ENCODE data around the gene ETNK2.

The ETNK2 gene

DNA sequence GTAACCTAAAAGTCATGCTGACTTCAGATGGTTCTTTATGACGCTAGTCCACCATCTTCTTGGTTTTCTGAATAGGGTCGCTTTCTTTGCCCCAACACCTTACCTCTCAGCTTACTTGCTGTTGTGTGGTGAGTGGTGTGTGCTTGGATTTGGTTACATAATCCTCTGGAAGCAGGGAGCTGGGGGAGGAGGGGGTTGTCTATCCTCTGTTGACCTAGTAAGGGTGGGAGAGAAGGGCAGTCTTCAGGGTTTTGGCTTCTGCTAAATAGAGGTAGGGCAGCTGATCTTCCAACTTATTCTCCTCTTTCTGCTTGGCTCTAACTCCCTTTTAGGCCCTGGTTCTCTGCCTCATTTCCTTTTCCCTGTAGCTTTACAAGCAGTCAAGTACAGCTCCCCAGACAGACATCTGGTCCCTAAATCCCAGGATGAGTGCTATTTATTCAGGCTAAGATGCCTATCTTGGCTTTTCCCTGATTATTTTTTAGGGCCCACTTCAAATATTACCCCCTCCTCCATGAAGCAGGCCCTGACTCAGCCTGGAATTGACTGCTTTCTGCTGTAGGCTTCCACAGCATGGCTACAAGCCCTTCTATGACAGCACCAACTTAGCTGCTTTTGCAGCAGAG, 20.7 kb upstream of the ETNK2 start:
- DNase-seq (ENCODE audit: low read depth), result no peak
- H3K4me3 ChIP-seq (ENCODE audit: low read depth, low read length), result no peak overlapping the region
- no peak for TF ChIP-seq MYC (IDR thresholded peaks at IDR 0.05; ENCODE audit: low read depth, low read length)
- TF ChIP-seq, protein P1, sequence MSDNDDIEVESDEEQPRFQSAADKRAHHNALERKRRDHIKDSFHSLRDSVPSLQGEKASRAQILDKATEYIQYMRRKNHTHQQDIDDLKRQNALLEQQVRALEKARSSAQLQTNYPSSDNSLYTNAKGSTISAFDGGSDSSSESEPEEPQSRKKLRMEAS (IDR thresholded peaks at IDR 0.05; ENCODE audit: low read depth, low read length), result no peak
- no peak for TF ChIP-seq CTCF (IDR thresholded peaks at IDR 0.05; ENCODE audit: low read depth, low read length)
- no peak for TF ChIP-seq POLR2A (IDR thresholded peaks at IDR 0.05; ENCODE audit: extremely low read depth, insufficient read length)

DNA sequence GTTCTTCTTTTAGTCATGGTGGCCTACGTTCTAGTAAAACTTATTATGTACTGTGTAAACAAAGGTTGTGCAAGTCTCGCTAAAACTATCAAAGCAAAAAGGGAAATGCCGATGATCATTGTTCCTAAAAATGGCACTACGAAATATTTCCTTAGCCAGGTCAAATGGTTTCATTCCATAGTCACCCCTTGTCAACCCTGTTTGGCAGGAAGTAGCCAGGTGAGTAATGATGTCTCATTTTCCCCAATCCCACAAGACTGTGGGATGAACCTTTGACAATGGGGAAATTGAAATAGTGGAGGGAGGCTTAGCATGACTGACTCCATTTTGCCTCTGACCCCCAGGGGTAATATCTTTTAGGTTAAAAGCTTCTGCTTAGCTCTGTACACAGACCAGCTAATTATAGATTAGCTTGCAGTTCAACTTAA, 19.9 kb upstream of the ETNK2 start:
- TF ChIP-seq CTCF (IDR thresholded peaks at IDR 0.05; ENCODE audit: low read depth, low read length) (no peak), POLR2A (IDR thresholded peaks at IDR 0.05; ENCODE audit: extremely low read depth, insufficient read length) (no peak), MYC (IDR thresholded peaks at IDR 0.05; ENCODE audit: low read depth, low read length) (no peak)
- TF ChIP-seq, protein P1 (IDR thresholded peaks at IDR 0.05; ENCODE audit: low read depth, low read length), result no peak
- DNase-seq (ENCODE audit: low read depth), result no peak
- H3K4me3 ChIP-seq (ENCODE audit: low read depth, low read length), result no peak overlapping the region

DNA sequence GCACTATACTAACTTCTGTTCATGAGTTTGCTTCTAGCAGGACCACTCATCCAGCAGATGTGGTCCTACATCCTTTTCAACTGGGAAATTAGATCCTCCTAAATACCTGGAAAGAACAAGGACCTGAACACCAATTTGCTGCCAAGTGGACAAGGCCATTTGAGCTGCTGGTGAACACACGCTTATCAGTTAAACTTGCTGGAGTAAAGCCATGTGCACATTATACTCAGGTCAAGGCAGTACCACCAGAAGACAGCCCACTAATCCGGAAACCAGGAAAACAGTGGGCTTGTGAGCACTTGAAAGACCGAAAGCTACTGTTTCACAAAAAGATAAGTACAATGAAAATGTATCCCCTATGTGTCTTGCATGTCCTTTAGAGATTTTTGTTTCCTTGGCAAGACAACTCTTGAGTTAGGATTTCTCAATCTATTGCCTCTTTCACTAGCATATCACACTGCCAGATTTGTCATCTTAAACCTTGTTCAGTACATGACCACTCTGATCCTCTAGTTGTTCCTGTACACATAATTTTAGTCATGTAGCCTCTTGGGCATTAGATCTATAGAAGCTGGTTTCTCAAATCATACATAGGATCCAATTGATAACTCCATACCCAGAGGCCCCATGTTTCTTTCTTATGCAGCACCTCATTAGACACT, 18.8 kb upstream of the ETNK2 start:
- TF ChIP-seq CTCF (IDR thresholded peaks at IDR 0.05; ENCODE audit: low read depth, low read length) (no peak), MYC (IDR thresholded peaks at IDR 0.05; ENCODE audit: low read depth, low read length) (no peak), POLR2A (IDR thresholded peaks at IDR 0.05; ENCODE audit: extremely low read depth, insufficient read length) (no peak)
- TF ChIP-seq, protein P1 (IDR thresholded peaks at IDR 0.05; ENCODE audit: low read depth, low read length), result no peak
- H3K4me3 ChIP-seq (ENCODE audit: low read depth, low read length), result no peak overlapping the region
- DNase-seq (ENCODE audit: low read depth), result no peak

GRCh38 chr1:204169858-204170257, 18.0 kb upstream of the ETNK2 start:
- TF ChIP-seq, protein P1 (IDR thresholded peaks at IDR 0.05; ENCODE audit: low read depth, low read length), result no peak
- no peak for TF ChIP-seq MYC (IDR thresholded peaks at IDR 0.05; ENCODE audit: low read depth, low read length)
- TF ChIP-seq CTCF (IDR thresholded peaks at IDR 0.05; ENCODE audit: low read depth, low read length), result no peak
- no peak for TF ChIP-seq POLR2A (IDR thresholded peaks at IDR 0.05; ENCODE audit: extremely low read depth, insufficient read length)
- no peak overlapping the region for H3K4me3 ChIP-seq (ENCODE audit: low read depth, low read length)
- no peak for DNase-seq (ENCODE audit: low read depth)

DNA sequence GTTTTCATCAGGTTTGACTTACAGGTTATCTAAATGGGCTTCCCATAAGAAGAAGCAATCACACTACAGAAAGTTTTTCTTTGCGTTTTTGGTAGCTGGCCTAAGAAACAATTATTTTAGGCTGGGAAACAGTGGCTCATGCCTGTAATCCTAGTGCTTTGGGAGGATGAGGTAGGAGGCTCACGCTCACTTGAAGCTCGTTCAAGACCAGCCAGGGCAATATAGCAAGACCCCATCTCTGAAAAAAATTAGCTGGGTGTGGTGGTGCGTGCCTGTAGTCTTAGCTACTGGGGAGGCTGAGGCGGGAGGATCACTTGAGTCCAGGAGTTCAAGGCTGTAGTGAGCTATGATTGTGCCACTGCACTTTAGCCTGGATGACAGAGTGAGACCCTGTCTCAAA, 15.9 kb upstream of the ETNK2 start:
- no peak for TF ChIP-seq CTCF (IDR thresholded peaks at IDR 0.05; ENCODE audit: low read depth, low read length)
- TF ChIP-seq POLR2A (IDR thresholded peaks at IDR 0.05; ENCODE audit: extremely low read depth, insufficient read length), result no peak
- TF ChIP-seq, protein P1 (IDR thresholded peaks at IDR 0.05; ENCODE audit: low read depth, low read length), result no peak
- TF ChIP-seq MYC (IDR thresholded peaks at IDR 0.05; ENCODE audit: low read depth, low read length), result no peak
- DNase-seq (ENCODE audit: low read depth), result no peak
- H3K4me3 ChIP-seq (ENCODE audit: low read depth, low read length), result no peak overlapping the region
